ENCODE results near the gene RAB30. TPM values are rescaled to one million over a fixed set of nuclear protein-coding genes. Genes with fewer than 3 reads are reported as not detected.
A peak's percentile ranks its signal among the peaks of the same experiment; 100 is the strongest.

RAB30 gene
- total RNA-seq, 1 experiment from 2014 or later, result 6.2 TPM

DNA sequence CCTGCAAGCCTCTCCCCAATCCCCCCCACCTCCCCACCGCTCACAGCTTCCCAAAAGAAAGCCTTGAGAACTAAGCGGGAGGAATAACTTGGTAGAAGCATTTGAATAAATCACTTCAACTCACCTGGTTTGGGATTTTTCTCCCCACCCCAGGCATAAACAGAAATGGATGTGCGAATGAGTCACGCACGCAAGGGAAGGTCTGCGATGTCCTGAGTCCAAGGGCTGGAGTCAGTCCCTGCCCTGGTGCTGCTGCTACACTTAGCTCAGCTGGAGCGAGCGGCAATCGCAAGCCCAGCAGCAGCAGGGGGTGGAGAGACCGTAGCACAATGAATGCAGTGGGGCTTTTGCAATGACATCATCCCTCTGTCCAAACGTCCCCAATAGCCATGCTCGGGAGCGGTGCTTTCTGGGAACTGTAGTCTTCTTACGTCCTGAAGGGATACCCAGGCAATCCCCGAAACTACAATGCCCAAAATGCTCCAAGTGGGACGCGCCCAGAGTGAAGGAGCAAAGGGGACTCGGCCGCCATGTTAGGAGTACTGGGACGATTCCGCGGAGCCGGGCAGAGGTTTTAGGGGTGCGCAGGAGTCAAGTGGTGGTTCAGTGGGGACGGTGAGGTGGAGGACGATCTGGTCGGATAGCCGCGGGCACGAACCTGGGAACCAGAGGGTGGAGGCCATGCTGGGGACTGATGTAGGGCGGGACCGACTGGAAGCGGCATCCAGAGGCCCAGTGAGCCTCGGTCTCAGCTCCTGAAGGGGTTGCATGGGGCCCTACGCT, at the start of gene RAB30 (continued):
- TF ChIP-seq, protein P1, sequence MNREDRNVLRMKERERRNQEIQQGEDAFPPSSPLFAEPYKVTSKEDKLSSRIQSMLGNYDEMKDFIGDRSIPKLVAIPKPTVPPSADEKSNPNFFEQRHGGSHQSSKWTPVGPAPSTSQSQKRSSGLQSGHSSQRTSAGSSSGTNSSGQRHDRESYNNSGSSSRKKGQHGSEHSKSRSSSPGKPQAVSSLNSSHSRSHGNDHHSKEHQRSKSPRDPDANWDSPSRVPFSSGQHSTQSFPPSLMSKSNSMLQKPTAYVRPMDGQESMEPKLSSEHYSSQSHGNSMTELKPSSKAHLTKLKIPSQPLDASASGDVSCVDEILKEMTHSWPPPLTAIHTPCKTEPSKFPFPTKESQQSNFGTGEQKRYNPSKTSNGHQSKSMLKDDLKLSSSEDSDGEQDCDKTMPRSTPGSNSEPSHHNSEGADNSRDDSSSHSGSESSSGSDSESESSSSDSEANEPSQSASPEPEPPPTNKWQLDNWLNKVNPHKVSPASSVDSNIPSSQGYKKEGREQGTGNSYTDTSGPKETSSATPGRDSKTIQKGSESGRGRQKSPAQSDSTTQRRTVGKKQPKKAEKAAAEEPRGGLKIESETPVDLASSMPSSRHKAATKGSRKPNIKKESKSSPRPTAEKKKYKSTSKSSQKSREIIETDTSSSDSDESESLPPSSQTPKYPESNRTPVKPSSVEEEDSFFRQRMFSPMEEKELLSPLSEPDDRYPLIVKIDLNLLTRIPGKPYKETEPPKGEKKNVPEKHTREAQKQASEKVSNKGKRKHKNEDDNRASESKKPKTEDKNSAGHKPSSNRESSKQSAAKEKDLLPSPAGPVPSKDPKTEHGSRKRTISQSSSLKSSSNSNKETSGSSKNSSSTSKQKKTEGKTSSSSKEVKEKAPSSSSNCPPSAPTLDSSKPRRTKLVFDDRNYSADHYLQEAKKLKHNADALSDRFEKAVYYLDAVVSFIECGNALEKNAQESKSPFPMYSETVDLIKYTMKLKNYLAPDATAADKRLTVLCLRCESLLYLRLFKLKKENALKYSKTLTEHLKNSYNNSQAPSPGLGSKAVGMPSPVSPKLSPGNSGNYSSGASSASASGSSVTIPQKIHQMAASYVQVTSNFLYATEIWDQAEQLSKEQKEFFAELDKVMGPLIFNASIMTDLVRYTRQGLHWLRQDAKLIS (CRISPR knock-in tag; IDR thresholded peaks at IDR 0.05; ENCODE audit: borderline replicate concordance), result no peak
- TF ChIP-seq SMAD4 (CRISPR knock-in tag; IDR thresholded peaks at IDR 0.05) (no peak), KAT7 (CRISPR knock-in tag; IDR thresholded peaks at IDR 0.05; ENCODE audit: borderline replicate concordance) (0 out of 2 replicates have a peak, but pooled peaks have one; percentile 45), ETV6 (CRISPR knock-in tag; IDR thresholded peaks at IDR 0.05) (peak; percentile 87), GTF2I (CRISPR knock-in tag; conservative IDR thresholded peaks at IDR 0.05) (no peak), ZNF263 (CRISPR knock-in tag; IDR thresholded peaks at IDR 0.05; ENCODE audit: low read depth) (no peak), SP1 (CRISPR knock-in tag; conservative IDR thresholded peaks at IDR 0.05) (peak; percentile 52; the same call in 1 of the 2 replicates), FOXP1 (CRISPR knock-in tag; IDR thresholded peaks at IDR 0.05; ENCODE audit: borderline replicate concordance) (peak; percentile 50; the same call in 1 of the 2 replicates), NFE2L1 (CRISPR knock-in tag; IDR thresholded peaks at IDR 0.05) (peak; percentile 20; the same call in 1 of the 2 replicates), GABPB1 (CRISPR knock-in tag; IDR thresholded peaks at IDR 0.05) (peak; percentile 78)
- TF ChIP-seq, protein P2, sequence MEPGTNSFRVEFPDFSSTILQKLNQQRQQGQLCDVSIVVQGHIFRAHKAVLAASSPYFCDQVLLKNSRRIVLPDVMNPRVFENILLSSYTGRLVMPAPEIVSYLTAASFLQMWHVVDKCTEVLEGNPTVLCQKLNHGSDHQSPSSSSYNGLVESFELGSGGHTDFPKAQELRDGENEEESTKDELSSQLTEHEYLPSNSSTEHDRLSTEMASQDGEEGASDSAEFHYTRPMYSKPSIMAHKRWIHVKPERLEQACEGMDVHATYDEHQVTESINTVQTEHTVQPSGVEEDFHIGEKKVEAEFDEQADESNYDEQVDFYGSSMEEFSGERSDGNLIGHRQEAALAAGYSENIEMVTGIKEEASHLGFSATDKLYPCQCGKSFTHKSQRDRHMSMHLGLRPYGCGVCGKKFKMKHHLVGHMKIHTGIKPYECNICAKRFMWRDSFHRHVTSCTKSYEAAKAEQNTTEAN (CRISPR knock-in tag; IDR thresholded peaks at IDR 0.05), result no peak
- TF ChIP-seq, protein P3, sequence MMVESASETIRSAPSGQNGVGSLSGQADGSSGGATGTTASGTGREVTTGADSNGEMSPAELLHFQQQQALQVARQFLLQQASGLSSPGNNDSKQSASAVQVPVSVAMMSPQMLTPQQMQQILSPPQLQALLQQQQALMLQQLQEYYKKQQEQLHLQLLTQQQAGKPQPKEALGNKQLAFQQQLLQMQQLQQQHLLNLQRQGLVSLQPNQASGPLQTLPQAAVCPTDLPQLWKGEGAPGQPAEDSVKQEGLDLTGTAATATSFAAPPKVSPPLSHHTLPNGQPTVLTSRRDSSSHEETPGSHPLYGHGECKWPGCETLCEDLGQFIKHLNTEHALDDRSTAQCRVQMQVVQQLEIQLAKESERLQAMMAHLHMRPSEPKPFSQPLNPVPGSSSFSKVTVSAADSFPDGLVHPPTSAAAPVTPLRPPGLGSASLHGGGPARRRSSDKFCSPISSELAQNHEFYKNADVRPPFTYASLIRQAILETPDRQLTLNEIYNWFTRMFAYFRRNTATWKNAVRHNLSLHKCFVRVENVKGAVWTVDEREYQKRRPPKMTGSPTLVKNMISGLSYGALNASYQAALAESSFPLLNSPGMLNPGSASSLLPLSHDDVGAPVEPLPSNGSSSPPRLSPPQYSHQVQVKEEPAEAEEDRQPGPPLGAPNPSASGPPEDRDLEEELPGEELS (CRISPR knock-in tag; IDR thresholded peaks at IDR 0.05), result peak; percentile 66; the same call in 1 of the 2 replicates
- TF ChIP-seq, protein P4, sequence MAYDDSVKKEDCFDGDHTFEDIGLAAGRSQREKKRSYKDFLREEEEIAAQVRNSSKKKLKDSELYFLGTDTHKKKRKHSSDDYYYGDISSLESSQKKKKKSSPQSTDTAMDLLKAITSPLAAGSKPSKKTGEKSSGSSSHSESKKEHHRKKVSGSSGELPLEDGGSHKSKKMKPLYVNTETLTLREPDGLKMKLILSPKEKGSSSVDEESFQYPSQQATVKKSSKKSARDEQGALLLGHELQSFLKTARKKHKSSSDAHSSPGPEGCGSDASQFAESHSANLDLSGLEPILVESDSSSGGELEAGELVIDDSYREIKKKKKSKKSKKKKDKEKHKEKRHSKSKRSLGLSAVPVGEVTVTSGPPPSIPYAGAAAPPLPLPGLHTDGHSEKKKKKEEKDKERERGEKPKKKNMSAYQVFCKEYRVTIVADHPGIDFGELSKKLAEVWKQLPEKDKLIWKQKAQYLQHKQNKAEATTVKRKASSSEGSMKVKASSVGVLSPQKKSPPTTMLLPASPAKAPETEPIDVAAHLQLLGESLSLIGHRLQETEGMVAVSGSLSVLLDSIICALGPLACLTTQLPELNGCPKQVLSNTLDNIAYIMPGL (CRISPR knock-in tag; IDR thresholded peaks at IDR 0.05), result no peak; the same call in 1 of the 2 replicates

DNA sequence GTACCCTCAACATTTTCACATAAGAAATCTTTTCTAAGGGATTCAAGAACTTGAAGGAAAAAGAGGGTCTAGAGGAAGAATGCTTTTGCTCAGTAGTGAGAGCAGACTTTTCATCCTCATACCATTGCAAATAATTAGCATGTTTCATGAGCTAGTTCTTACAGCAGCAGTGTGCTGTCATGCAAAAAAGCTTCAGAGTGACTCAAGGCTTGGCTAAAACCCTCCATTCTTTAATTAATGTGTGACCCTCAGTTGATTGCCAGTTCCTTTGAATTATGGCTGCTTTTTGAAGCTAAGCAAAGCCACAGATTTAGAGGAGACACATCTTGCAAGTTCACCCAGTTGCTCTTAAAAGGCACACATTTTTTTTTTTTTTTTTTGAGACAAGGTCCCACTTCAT, 48.6 kb upstream of the RAB30 start:
- Mint-ChIP-seq H3K27ac (no peak overlapping the region), H3K36me3 (no peaks in the 10 kb centered on the region), H3K27me3 (ENCODE audit: low read depth) (no peaks in the 10 kb centered on the region), H3K4me1 (no peaks in the 10 kb centered on the region; the same call in 1 of the 2 replicates), H3K4me3 (no peak overlapping the region), H3K9me3 (no peaks in the 10 kb centered on the region)
- POLR2A ChIA-PET, result interaction anchor here (1.5 kb wide), 1 partner anchor 36 kb away, joined by 5 read pairs; the partner anchor contains the start of gene PCF11
- ATAC-seq, result no peak
- CTCF ChIA-PET, result no interaction called here
- no peak for DNase-seq (ENCODE audit: low spot score)
- TF ChIP-seq, protein P5, sequence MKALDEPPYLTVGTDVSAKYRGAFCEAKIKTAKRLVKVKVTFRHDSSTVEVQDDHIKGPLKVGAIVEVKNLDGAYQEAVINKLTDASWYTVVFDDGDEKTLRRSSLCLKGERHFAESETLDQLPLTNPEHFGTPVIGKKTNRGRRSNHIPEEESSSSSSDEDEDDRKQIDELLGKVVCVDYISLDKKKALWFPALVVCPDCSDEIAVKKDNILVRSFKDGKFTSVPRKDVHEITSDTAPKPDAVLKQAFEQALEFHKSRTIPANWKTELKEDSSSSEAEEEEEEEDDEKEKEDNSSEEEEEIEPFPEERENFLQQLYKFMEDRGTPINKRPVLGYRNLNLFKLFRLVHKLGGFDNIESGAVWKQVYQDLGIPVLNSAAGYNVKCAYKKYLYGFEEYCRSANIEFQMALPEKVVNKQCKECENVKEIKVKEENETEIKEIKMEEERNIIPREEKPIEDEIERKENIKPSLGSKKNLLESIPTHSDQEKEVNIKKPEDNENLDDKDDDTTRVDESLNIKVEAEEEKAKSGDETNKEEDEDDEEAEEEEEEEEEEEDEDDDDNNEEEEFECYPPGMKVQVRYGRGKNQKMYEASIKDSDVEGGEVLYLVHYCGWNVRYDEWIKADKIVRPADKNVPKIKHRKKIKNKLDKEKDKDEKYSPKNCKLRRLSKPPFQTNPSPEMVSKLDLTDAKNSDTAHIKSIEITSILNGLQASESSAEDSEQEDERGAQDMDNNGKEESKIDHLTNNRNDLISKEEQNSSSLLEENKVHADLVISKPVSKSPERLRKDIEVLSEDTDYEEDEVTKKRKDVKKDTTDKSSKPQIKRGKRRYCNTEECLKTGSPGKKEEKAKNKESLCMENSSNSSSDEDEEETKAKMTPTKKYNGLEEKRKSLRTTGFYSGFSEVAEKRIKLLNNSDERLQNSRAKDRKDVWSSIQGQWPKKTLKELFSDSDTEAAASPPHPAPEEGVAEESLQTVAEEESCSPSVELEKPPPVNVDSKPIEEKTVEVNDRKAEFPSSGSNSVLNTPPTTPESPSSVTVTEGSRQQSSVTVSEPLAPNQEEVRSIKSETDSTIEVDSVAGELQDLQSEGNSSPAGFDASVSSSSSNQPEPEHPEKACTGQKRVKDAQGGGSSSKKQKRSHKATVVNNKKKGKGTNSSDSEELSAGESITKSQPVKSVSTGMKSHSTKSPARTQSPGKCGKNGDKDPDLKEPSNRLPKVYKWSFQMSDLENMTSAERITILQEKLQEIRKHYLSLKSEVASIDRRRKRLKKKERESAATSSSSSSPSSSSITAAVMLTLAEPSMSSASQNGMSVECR (CRISPR knock-in tag; IDR thresholded peaks at IDR 0.05; ENCODE audit: borderline replicate concordance), result no peak
- TF ChIP-seq, protein P6, sequence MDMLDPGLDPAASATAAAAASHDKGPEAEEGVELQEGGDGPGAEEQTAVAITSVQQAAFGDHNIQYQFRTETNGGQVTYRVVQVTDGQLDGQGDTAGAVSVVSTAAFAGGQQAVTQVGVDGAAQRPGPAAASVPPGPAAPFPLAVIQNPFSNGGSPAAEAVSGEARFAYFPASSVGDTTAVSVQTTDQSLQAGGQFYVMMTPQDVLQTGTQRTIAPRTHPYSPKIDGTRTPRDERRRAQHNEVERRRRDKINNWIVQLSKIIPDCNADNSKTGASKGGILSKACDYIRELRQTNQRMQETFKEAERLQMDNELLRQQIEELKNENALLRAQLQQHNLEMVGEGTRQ (CRISPR knock-in tag; IDR thresholded peaks at IDR 0.05), result no peak
- TF ChIP-seq, protein P7, sequence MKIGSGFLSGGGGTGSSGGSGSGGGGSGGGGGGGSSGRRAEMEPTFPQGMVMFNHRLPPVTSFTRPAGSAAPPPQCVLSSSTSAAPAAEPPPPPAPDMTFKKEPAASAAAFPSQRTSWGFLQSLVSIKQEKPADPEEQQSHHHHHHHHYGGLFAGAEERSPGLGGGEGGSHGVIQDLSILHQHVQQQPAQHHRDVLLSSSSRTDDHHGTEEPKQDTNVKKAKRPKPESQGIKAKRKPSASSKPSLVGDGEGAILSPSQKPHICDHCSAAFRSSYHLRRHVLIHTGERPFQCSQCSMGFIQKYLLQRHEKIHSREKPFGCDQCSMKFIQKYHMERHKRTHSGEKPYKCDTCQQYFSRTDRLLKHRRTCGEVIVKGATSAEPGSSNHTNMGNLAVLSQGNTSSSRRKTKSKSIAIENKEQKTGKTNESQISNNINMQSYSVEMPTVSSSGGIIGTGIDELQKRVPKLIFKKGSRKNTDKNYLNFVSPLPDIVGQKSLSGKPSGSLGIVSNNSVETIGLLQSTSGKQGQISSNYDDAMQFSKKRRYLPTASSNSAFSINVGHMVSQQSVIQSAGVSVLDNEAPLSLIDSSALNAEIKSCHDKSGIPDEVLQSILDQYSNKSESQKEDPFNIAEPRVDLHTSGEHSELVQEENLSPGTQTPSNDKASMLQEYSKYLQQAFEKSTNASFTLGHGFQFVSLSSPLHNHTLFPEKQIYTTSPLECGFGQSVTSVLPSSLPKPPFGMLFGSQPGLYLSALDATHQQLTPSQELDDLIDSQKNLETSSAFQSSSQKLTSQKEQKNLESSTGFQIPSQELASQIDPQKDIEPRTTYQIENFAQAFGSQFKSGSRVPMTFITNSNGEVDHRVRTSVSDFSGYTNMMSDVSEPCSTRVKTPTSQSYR (CRISPR knock-in tag; IDR thresholded peaks at IDR 0.05), result no peak
- TF ChIP-seq MYBL2 (CRISPR knock-in tag; IDR thresholded peaks at IDR 0.05), result no peak
- TF ChIP-seq JUN (CRISPR knock-in tag; IDR thresholded peaks at IDR 0.05), result no peak

All from WTC11 (cell line).